Fibroblast of upper back skin (primary cell): ENCODE measurements around the gene TLL1.

Source experiments
- DNase-seq: peaks from one replicate; pipeline ENCODE4 v3.0.0-alpha.2; 2013

TLL1 gene

GRCh38 chr4:166066936-166067335 is 193.9 kb downstream of the TLL1 start:
- no peak for DNase-seq

GRCh38 chr4:166067915-166068314 is 194.9 kb downstream of the TLL1 start:
- DNase-seq, result no peak

GRCh38 chr4:166073783-166074182 is 200.7 kb downstream of the TLL1 start:
- DNase-seq, result no peak

GRCh38 chr4:166075599-166075998 is 202.6 kb downstream of the TLL1 start:
- no peak for DNase-seq

GRCh38 chr4:166077782-166078181 is 204.7 kb downstream of the TLL1 start:
- DNase-seq, result no peak

GRCh38 chr4:166078383-166078782 is 205.3 kb downstream of the TLL1 start:
- peak; percentile 4 for DNase-seq

- DNase-seq, result peak; percentile 17
Observed at GRCh38 chr4:166078955-166079354, 205.9 kb downstream of the TLL1 start.

- DNase-seq, result no peak
Observed at GRCh38 chr4:166087569-166087968, 214.5 kb downstream of the TLL1 start.

GRCh38 chr4:166088576-166088975 is 215.5 kb downstream of the TLL1 start:
- DNase-seq, result no peak

- DNase-seq, result peak; percentile 1
Observed at GRCh38 chr4:166091146-166091545, 218.1 kb downstream of the TLL1 start.

- DNase-seq, result peak; percentile 53
Observed at GRCh38 chr4:166091912-166092510, 219.0 kb downstream of the TLL1 start.

GRCh38 chr4:166092797-166093290 is 219.8 kb downstream of the TLL1 start:
- DNase-seq, result no peak

GRCh38 chr4:166104623-166105022 is 231.6 kb downstream of the TLL1 start:
- DNase-seq, result no peak

- DNase-seq, result no peak
Observed at GRCh38 chr4:166121897-166122296, 248.9 kb downstream of the TLL1 start.

- no peak for DNase-seq
Observed at GRCh38 chr4:166123546-166123945, 250.5 kb downstream of the TLL1 start.

- DNase-seq, result peak; percentile 35
Observed at GRCh38 chr4:166128403-166128802, 255.4 kb downstream of the TLL1 start.

- DNase-seq, result no peak
Observed at GRCh38 chr4:166134285-166134684, 261.2 kb downstream of the TLL1 start.

GRCh38 chr4:166140951-166141350 is 267.9 kb downstream of the TLL1 start:
- DNase-seq, result no peak

- DNase-seq, result peak; percentile 58
Observed at GRCh38 chr4:166143227-166143626, 270.2 kb downstream of the TLL1 start.

GRCh38 chr4:166144607-166145006 is 271.6 kb downstream of the TLL1 start:
- DNase-seq, result no peak

GRCh38 chr4:166146806-166147540 is 273.9 kb downstream of the TLL1 start:
- no peak for DNase-seq
